ENCODE measurements around the gene CCDC148.

CCDC148 gene

DNA sequence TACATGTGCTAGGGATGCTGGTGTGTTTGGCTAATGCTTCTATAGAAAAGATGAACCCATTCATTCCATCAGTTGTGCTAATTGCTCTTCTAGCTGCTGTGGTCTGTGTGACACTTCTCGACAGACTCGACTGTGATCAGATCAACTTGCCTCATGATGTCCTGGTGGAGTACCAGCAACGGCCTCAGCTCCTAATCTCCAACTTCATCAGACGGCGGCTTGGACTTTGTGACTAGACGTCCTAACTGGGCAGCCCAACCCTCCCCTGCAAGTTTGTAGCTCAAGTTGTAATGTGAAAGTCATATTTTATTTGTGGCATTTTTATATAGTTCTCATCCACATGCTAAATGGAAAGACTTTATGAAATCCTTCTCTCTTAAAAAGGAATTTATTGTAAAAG, 321.9 kb downstream of the CCDC148 start:
- Histone ChIP-seq H4K20me1 (ENCODE audit: insufficient read depth, low read length) (no peaks in the 10 kb centered on the region), H3K36me3 (ENCODE audit: insufficient read depth, low read length) (no peaks in the 10 kb centered on the region), H3K4me2 (ENCODE audit: low read length) (no peak overlapping the region), H3K4me1 (ENCODE audit: insufficient read depth, low read length, severe bottlenecking) (no peaks in the 10 kb centered on the region), H3F3A (ENCODE audit: insufficient read depth, low read length) (no peaks in the 10 kb centered on the region), H2AFZ (ENCODE audit: low read length) (no peak overlapping the region), H3K27ac (ENCODE audit: low read depth, low read length, poor library complexity, severe bottlenecking) (no peak overlapping the region), H3K9me2 (ENCODE audit: low read depth, low read length) (no peaks in the 10 kb centered on the region), H3K4me3 (ENCODE audit: low read depth, low read length, poor library complexity, severe bottlenecking) (no peak overlapping the region), H3K79me2 (ENCODE audit: insufficient read depth, low read length) (no peaks in the 10 kb centered on the region), H3K9ac (ENCODE audit: low read length) (no peak overlapping the region), H3K27me3 (ENCODE audit: insufficient read depth, low read length) (no peaks in the 10 kb centered on the region), H3K9me3 (ENCODE audit: low read length) (no peaks in the 10 kb centered on the region)
- TF ChIP-seq, protein P1, sequence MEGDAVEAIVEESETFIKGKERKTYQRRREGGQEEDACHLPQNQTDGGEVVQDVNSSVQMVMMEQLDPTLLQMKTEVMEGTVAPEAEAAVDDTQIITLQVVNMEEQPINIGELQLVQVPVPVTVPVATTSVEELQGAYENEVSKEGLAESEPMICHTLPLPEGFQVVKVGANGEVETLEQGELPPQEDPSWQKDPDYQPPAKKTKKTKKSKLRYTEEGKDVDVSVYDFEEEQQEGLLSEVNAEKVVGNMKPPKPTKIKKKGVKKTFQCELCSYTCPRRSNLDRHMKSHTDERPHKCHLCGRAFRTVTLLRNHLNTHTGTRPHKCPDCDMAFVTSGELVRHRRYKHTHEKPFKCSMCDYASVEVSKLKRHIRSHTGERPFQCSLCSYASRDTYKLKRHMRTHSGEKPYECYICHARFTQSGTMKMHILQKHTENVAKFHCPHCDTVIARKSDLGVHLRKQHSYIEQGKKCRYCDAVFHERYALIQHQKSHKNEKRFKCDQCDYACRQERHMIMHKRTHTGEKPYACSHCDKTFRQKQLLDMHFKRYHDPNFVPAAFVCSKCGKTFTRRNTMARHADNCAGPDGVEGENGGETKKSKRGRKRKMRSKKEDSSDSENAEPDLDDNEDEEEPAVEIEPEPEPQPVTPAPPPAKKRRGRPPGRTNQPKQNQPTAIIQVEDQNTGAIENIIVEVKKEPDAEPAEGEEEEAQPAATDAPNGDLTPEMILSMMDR (IDR thresholded peaks at IDR 0.05; ENCODE audit: low read length): no peak
- no peak for TF ChIP-seq EZH2 (IDR thresholded peaks at IDR 0.05; ENCODE audit: borderline replicate concordance, low read length)

GRCh38 chr2:158134055-158134454, 322.5 kb downstream of the CCDC148 start:
- Histone ChIP-seq H3K27me3 (ENCODE audit: insufficient read depth, low read length) (no peaks in the 10 kb centered on the region), H3K9me3 (ENCODE audit: low read length) (no peaks in the 10 kb centered on the region), H3F3A (ENCODE audit: insufficient read depth, low read length) (no peaks in the 10 kb centered on the region), H4K20me1 (ENCODE audit: insufficient read depth, low read length) (no peaks in the 10 kb centered on the region), H3K9me2 (ENCODE audit: low read depth, low read length) (no peaks in the 10 kb centered on the region), H2AFZ (ENCODE audit: low read length) (no peak overlapping the region), H3K4me3 (ENCODE audit: low read depth, low read length, poor library complexity, severe bottlenecking) (no peak overlapping the region), H3K9ac (ENCODE audit: low read length) (no peak overlapping the region), H3K4me2 (ENCODE audit: low read length) (no peak overlapping the region), H3K27ac (ENCODE audit: low read depth, low read length, poor library complexity, severe bottlenecking) (no peak overlapping the region), H3K79me2 (ENCODE audit: insufficient read depth, low read length) (no peaks in the 10 kb centered on the region), H3K4me1 (ENCODE audit: insufficient read depth, low read length, severe bottlenecking) (no peaks in the 10 kb centered on the region), H3K36me3 (ENCODE audit: insufficient read depth, low read length) (no peaks in the 10 kb centered on the region)
- TF ChIP-seq EZH2 (IDR thresholded peaks at IDR 0.05; ENCODE audit: borderline replicate concordance, low read length): no peak
- TF ChIP-seq, protein P1 (IDR thresholded peaks at IDR 0.05; ENCODE audit: low read length): no peak

GRCh38 chr2:158131919-158132566, 324.5 kb downstream of the CCDC148 start:
- H2AFZ ChIP-seq (ENCODE audit: low read length): no peak overlapping the region
- H3K79me2 ChIP-seq (ENCODE audit: insufficient read depth, low read length): no peaks in the 10 kb centered on the region
- H3K9me3 ChIP-seq (ENCODE audit: low read length): no peaks in the 10 kb centered on the region
- no peak overlapping the region for H3K4me2 ChIP-seq (ENCODE audit: low read length)
- H3F3A ChIP-seq (ENCODE audit: insufficient read depth, low read length): no peaks in the 10 kb centered on the region
- no peak overlapping the region for H3K4me3 ChIP-seq (ENCODE audit: low read depth, low read length, poor library complexity, severe bottlenecking)
- H3K4me1 ChIP-seq (ENCODE audit: insufficient read depth, low read length, severe bottlenecking): no peaks in the 10 kb centered on the region
- no peak overlapping the region for H3K27ac ChIP-seq (ENCODE audit: low read depth, low read length, poor library complexity, severe bottlenecking)
- no peaks in the 10 kb centered on the region for H3K9me2 ChIP-seq (ENCODE audit: low read depth, low read length)
- no peaks in the 10 kb centered on the region for H3K27me3 ChIP-seq (ENCODE audit: insufficient read depth, low read length)
- TF ChIP-seq, protein P1 (IDR thresholded peaks at IDR 0.05; ENCODE audit: low read length): no peak
- TF ChIP-seq EZH2 (IDR thresholded peaks at IDR 0.05; ENCODE audit: borderline replicate concordance, low read length): no peak
- H3K36me3 ChIP-seq (ENCODE audit: insufficient read depth, low read length): no peaks in the 10 kb centered on the region
- no peaks in the 10 kb centered on the region for H4K20me1 ChIP-seq (ENCODE audit: insufficient read depth, low read length)
- no peak overlapping the region for H3K9ac ChIP-seq (ENCODE audit: low read length)
